Measurements from ENCODE around the gene CCDC182.
A peak's percentile ranks its signal among the peaks of the same experiment; 100 is the strongest.

CCDC182 gene

DNA sequence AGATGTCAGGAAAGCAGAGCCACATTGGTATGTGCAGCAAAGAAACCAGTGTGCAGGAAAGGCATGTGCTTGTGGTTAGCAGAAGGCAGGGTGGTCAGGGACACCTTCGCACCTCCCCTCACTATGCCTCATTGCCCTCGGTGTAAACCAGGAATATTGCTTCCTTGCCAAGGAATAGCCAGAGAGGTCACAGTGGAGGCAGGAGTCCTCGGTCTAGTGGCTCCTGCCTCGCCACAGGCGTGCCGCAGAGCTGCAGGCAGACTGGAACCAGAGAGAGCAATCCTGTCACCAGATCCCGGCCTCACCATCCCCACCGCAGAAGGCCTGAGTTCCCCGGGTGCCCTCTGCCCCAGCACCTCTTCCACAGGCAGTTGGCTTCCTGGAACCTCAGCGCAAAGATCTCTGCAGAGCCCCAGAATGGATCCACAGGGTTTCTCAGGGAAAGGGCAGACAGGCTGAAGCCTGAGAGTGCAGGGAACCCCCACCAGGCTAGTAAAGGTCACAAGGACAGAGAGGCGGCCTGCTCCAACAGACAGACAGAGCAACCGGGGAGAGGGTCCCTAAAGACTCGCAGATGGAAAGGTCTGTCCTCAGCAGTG is 21.6 kb downstream of the CCDC182 start:
- Mint-ChIP-seq H3K27ac (no peak overlapping the region), H3K4me3 (no peak overlapping the region), H3K4me1 (no peaks in the 10 kb centered on the region), H3K36me3 (no peaks in the 10 kb centered on the region), H3K27me3 (no peaks in the 10 kb centered on the region), H3K9me3 (no peaks in the 10 kb centered on the region)

DNA sequence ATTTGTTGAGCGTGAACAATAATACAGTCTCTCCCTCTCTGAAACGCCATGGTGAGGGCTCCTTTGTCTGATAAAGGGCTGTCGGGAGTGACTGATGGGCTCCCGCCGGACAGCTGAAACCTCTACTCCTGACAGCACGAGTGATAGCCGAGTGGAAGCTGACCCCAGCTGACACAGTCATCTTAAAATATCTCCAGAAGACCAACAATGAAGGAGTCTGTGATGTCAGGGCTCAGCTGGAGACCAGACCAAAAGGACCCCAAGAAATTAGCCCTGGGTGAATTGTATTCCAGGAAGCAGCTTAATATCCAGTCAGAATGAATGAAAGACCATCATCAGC is 22.4 kb downstream of the CCDC182 start:
- no peak overlapping the region for H3K4me3 Mint-ChIP-seq
- no peaks in the 10 kb centered on the region for H3K27me3 Mint-ChIP-seq
- H3K27ac Mint-ChIP-seq: no peak overlapping the region
- H3K9me3 Mint-ChIP-seq: no peaks in the 10 kb centered on the region
- no peaks in the 10 kb centered on the region for H3K36me3 Mint-ChIP-seq
- no peaks in the 10 kb centered on the region for H3K4me1 Mint-ChIP-seq

DNA sequence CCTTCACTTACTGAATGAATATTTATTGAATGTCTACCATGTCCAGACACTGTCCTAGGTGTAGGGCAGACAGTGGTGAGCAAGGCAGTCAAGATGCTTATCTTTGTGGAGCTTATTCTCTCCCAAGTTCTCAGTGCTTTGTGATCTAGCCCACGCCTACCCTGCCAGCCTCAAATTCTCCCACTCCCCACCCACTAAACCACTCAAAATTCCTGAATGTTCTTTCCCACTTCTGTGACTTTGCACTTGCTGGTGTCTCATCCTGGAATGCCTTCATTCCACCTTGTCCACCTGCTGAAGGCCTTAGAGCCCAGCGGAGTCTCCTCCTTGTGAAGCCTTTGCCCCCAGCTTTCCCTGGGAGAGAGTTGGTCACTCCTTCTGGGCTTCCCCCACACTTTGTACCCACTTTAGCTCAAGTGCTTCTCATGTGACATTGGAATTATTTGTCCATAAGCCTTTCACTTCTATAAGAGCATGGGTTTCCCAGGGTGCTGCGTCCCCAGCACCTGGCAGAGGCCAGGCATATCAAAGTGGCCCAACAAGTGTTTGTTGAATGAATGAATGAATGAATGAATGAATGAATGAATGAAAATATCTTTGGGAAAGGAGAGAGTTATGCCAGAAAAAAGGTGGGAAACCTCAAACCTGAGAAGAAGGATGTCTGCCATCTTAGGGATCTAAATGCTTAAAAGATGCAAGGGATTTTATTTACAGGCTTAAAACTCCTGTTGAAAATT is 23.0 kb downstream of the CCDC182 start:
- H3K4me3 Mint-ChIP-seq: no peak overlapping the region
- H3K27ac Mint-ChIP-seq: no peak overlapping the region
- no peaks in the 10 kb centered on the region for H3K27me3 Mint-ChIP-seq
- H3K36me3 Mint-ChIP-seq: no peaks in the 10 kb centered on the region
- no peaks in the 10 kb centered on the region for H3K4me1 Mint-ChIP-seq
- H3K9me3 Mint-ChIP-seq: no peaks in the 10 kb centered on the region

DNA sequence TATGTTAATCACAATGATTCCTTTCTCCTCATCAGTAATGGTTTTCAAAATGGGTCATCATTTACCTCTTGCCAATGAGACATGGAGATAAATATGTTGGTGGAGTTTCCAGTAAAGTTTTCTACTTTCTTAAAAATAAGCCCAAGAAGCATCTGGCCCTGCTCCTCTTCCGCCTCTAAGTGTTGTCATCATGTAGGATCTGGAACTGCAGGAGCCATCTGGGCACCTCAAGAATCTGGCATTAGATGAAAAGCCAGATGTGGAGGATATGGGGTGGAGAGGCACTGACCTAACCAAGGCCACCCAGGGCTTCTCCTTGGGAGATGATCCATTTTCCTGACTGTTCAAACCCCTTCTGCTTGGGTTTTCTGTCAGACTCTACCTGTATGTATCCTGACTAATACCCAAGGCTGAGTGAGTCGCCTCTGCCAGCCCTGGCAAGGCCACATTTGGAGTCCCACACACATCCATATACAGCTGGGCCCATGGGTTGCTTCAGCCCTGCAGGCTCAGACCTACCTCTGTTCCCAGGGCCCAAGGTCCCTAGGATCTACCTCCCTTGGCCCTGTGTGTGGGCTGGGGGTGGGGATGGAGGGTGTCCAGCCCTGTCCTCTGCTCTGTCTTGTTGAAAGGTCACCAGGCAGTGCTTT is 24.6 kb downstream of the CCDC182 start:
- H3K27me3 Mint-ChIP-seq: peaks cover 1% of the 10 kb centered on the region
- H3K9me3 Mint-ChIP-seq: no peaks in the 10 kb centered on the region
- no peaks in the 10 kb centered on the region for H3K36me3 Mint-ChIP-seq
- H3K4me1 Mint-ChIP-seq: no peaks in the 10 kb centered on the region
- no peak overlapping the region for H3K4me3 Mint-ChIP-seq
- no peak overlapping the region for H3K27ac Mint-ChIP-seq

DNA sequence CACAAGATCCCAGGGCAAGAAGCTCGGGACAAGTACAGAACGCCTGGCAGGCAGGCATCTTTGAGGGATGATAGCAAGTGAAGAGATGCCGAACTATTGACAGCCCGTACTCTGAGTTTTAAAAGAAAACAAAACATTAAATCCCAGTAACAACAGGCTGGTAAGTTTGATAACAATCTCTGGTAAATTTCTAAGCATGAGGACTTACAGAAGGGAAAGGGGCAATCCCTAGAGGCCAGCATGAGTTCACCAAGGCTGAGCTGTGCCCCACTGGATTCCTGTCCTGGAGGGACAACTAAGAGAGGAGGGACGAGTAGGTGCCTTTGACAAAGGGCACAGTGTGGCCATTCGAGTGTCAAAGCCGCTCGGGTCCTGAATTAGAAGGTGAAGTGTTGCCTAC is 26.2 kb downstream of the CCDC182 start:
- Mint-ChIP-seq H3K27ac (no peak overlapping the region), H3K27me3 (peaks cover 1% of the 10 kb centered on the region), H3K4me3 (no peak overlapping the region), H3K36me3 (no peaks in the 10 kb centered on the region), H3K4me1 (no peaks in the 10 kb centered on the region), H3K9me3 (no peaks in the 10 kb centered on the region)

DNA sequence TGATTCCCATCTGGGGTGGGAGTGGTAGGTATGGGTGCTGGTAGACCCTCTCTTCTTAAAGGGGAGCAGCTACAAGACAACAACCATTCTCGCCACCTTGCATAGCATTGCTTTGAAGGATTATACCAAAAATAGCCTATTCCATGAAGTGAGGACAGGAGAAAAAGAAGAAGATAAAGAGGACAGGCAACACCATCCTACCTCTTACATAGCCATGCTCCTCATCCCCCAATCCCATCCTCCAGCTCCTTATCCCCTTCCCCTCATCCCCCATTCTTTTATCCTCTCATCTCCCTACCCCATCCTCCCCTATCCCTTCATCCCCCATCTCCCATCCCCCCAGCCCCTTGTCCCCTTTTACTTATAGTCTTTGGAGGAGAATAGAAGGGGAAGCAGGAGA is 29.1 kb downstream of the CCDC182 start:
- Mint-ChIP-seq H3K36me3 (no peaks in the 10 kb centered on the region), H3K4me1 (no peaks in the 10 kb centered on the region), H3K4me3 (no peak overlapping the region), H3K9me3 (no peaks in the 10 kb centered on the region), H3K27me3 (peaks cover 5% of the 10 kb centered on the region), H3K27ac (no peak overlapping the region)

DNA sequence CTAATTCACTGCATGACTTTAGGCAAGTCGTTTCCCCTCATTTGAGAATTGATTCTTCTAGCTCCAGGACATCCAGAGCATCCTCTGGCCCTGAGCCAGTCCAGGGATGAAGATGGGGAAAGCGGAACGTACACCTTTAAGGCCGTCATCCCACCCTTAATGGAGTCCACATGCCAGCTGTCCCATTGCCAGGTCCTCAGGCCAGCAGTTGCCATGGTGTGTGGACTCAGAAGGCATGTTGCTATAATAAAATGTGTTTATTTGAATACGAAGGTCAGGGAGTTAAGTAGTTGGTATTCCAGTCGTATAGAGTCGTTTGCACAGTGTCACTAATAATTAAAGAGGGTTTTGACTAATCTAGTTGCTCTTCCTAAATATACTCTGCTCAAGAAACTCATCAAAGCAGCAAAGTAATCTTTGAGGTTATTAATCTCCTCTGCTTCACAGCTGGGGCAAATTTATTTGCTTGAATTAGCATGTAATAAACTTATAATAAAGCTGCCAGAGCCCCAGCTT is 30.4 kb downstream of the CCDC182 start:
- Mint-ChIP-seq H3K4me1 (no peaks in the 10 kb centered on the region), H3K9me3 (no peaks in the 10 kb centered on the region), H3K4me3 (no peak overlapping the region), H3K27ac (no peak overlapping the region), H3K27me3 (peaks cover 5% of the 10 kb centered on the region), H3K36me3 (no peaks in the 10 kb centered on the region)

DNA sequence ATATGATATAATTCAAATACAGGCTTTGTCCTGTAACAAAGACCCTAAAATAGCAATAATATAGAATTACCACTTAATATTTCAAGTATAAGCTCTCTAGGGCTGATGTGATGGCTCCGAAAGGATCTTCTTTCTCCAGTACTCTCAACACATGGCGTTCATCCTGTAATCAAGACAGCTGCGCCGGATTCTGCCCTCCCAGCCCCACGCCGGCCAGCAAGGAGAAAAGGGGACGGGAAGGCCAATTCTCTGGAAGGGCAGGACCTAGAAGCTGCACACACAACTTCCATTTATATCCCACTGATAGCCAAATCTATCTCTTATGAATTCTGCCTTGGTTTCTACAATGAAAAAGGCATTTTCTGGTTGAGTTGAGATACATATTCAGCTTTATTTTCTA is 32.0 kb downstream of the CCDC182 start:
- H3K27me3 Mint-ChIP-seq: peaks cover 5% of the 10 kb centered on the region
- H3K9me3 Mint-ChIP-seq: no peaks in the 10 kb centered on the region
- H3K36me3 Mint-ChIP-seq: no peaks in the 10 kb centered on the region
- no peak overlapping the region for H3K4me3 Mint-ChIP-seq
- no peak overlapping the region for H3K27ac Mint-ChIP-seq
- H3K4me1 Mint-ChIP-seq: no peaks in the 10 kb centered on the region

DNA sequence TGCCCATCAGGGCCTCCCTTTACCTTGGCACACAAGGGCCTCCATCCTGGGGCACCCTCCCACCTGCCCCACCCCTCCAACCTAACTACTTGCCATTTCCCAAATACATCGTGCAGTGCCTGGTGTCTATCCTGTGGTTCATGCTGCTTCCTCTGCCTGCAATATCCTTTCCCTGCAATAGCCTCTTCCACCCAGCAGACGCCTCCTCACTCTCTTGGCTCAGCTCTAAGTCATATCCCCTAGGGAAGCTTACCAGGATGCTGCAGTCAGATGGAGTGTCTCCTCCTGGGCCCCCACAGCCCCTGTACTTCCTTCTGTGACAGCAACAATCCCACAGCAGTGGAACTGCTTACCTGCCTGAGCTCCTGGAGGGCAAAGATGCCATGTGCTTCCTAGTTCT is 36.7 kb downstream of the CCDC182 start:
- H3K4me3 Mint-ChIP-seq: no peak overlapping the region
- no peaks in the 10 kb centered on the region for H3K9me3 Mint-ChIP-seq
- no peaks in the 10 kb centered on the region for H3K27me3 Mint-ChIP-seq
- H3K27ac Mint-ChIP-seq: no peak overlapping the region
- no peaks in the 10 kb centered on the region for H3K4me1 Mint-ChIP-seq
- peaks cover 3% of the 10 kb centered on the region for H3K36me3 Mint-ChIP-seq

DNA sequence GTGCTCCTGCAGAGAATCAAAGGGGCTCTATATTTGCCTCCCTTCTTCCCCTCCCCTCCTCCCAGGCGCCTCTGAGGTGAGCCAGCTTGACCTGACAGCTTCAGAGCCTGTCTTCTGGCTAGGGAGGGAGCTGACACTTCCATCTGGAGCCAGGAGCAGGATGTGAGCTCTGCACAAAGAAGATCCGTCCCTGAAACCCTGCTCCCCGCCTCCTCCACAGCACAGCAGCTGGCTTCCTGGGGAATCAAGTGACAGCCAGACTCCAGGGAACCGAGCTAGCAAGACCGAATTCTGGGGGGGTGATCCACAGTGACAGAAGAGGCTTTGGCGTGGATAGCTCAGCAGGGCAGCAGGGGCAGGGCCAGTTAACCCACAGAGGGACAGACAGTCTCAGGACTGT is 37.2 kb downstream of the CCDC182 start:
- no peaks in the 10 kb centered on the region for H3K9me3 Mint-ChIP-seq
- H3K36me3 Mint-ChIP-seq: peaks cover 3% of the 10 kb centered on the region
- no peak overlapping the region for H3K27ac Mint-ChIP-seq
- H3K4me3 Mint-ChIP-seq: no peak overlapping the region
- no peaks in the 10 kb centered on the region for H3K27me3 Mint-ChIP-seq
- no peaks in the 10 kb centered on the region for H3K4me1 Mint-ChIP-seq

DNA sequence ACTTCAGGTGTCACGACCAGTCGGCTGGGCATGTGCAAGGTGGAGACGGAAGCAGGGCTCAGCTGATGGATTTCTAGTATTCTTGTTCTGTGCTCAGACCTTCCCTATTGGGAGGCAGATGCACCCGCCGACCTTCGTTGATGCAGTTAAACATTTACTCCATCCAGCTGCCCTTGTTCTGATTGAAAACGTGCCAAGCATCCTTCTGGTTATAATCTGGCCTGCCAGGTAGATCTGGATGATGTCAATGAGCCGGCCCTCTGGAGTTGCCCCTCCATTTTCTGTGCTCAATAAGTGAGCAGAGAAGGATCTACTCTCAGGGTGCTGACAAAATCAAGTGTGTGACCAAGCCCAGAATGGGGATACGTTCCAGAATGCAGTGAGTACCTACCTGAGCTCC is 38.3 kb downstream of the CCDC182 start:
- Mint-ChIP-seq H3K4me1 (no peaks in the 10 kb centered on the region), H3K4me3 (no peak overlapping the region), H3K27ac (no peak overlapping the region), H3K9me3 (no peaks in the 10 kb centered on the region), H3K36me3 (peaks cover 3% of the 10 kb centered on the region), H3K27me3 (no peaks in the 10 kb centered on the region)

DNA sequence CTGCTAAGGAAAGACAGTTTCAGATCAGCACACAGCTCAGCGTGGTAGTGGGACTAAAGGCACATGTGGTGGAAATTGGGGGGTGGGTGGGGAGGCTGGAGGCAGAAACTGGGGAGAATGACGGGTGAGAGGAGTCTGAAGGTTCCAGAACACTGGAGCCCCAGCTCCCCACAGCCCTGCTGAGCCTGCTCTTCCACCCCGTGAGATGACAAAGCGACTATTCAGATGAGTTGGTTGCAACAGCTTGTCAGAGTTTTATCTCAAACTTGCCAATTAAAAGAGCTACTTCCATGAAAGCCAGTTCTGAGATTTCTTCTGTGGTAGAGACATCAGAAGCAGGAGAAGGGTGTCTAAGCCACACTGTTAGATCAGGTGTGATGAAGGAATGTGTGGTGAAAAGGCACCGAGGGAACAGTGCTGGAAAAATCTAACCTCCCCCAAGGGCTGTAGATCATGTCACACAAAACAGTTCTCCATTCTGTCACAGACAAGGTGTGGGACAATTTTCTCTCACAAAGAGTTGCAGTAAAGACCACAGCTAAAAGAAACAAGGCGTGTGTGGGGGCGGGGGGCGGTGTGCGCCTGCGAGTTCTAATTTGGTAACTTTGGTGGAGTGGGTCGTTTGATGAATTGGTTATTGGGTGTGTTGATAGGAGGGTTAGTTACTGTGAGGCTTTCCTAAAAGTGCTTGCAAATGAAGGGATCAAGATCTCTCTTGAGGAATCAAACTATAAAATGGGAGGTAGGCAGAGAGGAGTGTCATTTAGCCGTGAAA is 39.0 kb downstream of the CCDC182 start:
- Mint-ChIP-seq H3K27me3 (no peaks in the 10 kb centered on the region), H3K4me1 (no peaks in the 10 kb centered on the region), H3K4me3 (no peak overlapping the region)

DNA sequence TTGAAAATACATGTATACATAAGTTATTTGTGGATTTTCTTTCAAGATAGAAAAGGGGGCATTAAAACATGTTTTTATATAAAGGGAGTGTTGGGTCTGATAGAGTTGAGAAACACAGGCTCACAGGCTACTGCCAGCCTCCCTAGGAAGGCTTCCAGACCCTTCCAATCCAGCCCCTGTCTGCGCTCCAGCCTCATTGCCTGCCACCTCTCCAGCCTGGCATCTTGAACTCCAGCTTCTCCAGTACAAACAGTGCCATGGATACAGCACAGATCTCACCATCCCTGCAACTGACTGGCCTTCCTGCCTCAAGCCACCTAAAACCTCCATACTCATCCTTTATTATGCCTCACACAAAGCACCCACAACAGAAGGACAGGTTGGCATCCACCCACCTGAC is 40.7 kb downstream of the CCDC182 start:
- Mint-ChIP-seq H3K36me3 (peaks cover 3% of the 10 kb centered on the region), H3K27ac (no peak overlapping the region), H3K4me3 (no peak overlapping the region), H3K4me1 (no peaks in the 10 kb centered on the region), H3K9me3 (no peaks in the 10 kb centered on the region), H3K27me3 (no peaks in the 10 kb centered on the region)

More for the DNA sequence above, 39.0 kb downstream of the CCDC182 start:
- no peaks in the 10 kb centered on the region for H3K9me3 Mint-ChIP-seq
- peaks cover 3% of the 10 kb centered on the region for H3K36me3 Mint-ChIP-seq
- H3K27ac Mint-ChIP-seq: peak overlapping the region; percentile 49

DNA sequence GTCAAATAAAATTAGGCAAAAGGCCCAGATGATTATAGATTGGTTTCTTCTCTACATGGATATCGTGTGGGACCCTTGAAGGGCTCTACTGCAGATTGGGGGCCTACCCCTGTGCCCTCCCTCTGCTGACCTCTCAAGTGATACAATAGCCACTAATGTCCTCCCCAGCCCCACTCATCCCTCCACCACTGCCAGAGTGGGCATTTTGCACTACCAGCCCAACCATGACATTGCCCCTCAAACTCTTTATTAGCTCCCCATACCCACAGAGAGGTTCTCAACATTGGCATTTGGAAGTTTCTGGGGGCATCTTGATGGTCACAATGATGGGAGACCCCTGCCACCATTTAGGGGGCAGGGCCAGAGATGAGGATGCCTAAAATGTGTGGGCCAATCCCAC is 41.8 kb downstream of the CCDC182 start:
- no peak overlapping the region for H3K4me3 Mint-ChIP-seq
- no peaks in the 10 kb centered on the region for H3K27me3 Mint-ChIP-seq
- peaks cover 3% of the 10 kb centered on the region for H3K36me3 Mint-ChIP-seq
- no peak overlapping the region for H3K27ac Mint-ChIP-seq
- no peaks in the 10 kb centered on the region for H3K4me1 Mint-ChIP-seq
- H3K9me3 Mint-ChIP-seq: no peaks in the 10 kb centered on the region

DNA sequence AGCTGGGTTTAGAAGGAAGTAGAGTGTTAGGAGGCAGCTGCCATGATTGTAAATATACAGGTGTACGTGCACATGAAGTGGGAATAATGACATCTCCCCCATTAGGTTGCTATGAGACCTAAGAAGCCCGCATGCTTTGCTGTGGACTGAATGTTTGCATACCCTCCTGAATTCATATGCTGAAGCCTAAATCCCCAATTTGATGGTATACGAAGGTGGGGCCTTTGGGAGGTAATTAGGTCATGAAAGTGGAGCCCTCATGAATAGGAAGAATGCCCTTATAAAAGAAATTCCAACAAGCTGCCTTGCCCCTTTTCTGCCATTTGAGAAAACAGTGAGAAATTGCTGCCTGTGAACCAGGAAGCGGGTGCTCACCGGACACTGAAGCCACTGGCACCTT is 44.0 kb downstream of the CCDC182 start:
- Mint-ChIP-seq H3K36me3 (peaks cover 3% of the 10 kb centered on the region), H3K27ac (no peak overlapping the region), H3K9me3 (no peaks in the 10 kb centered on the region), H3K4me1 (no peaks in the 10 kb centered on the region), H3K27me3 (no peaks in the 10 kb centered on the region), H3K4me3 (no peak overlapping the region)

DNA sequence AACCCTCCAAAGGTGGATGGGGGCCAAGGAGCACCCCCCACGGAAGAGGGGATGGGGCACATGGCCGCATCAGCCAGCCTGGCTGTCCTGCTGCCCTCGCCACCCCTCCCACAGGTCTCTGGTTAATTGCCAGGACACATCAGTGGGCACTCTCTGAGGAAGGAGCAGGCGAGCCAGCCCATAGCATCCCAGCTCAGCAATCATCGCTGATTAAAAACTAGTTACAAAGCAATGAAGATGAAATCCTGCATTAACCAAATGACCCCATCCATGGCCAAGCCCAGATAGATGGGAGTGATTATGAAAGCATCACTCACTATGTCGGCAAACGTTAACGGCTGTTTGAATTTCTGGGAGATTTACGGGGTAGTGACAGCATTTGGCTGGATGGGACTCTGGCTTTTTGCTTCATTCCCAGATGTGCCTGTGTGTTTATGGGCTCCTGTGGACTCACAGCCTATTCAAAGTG is 45.3 kb downstream of the CCDC182 start:
- Mint-ChIP-seq H3K27me3 (no peaks in the 10 kb centered on the region), H3K36me3 (peaks cover 5% of the 10 kb centered on the region), H3K9me3 (no peaks in the 10 kb centered on the region), H3K4me1 (no peaks in the 10 kb centered on the region), H3K27ac (no peak overlapping the region), H3K4me3 (no peak overlapping the region)
